ENCODE results near the gene OGA. TPM values are rescaled to one million over a fixed set of nuclear protein-coding genes. Genes with fewer than 3 reads are reported as not detected.

OGA gene
- total and polyA plus RNA-seq, 2 of the 8 experiments (the other 6 are each of a cell fraction or from before 2014, with no cell fraction given), result 31.2 to 107 TPM

DNA sequence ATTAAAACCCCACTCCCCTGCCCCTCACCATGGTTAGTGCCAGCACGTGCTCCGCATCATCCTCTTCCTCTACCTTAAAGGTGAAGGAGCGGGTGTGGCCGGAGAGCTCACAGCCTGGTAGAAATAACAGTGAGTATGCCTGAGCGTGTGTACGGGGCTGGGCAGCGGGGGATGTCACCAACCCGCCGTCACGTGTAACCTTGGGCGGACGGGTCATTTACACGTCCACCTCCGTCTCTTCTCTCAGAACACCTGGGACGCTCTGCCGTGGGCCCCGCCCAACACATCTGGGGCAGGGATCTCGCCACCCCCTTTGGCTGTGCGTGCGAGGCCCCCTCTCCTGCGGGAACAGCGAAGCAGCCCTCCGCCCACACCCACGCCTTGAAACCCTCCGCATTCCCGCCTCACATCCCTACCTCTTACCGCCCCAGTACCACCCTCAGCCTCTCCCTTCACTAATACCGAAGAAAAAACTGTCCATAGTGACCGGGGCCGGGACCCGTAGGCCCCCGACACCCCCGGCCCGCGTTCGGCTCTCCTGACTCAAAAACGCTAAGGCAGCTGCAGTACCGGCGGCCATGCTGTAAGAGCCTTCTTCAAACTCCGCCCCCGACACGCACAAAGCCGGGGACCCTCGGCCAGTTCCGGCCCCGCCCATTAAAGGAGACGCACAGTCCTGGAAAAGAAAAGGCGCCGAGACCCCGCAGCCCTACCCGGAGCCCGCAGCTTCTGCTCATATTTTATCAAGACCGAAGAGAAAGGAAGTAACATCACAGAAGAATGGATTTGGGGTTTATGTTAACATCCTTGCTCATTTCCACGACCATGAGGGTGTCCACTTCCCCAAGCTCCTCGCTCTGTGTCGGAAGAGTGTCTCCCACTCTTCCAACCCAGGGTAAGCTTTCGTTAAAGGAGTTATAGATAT lies 35.2 kb downstream of the OGA start, which contains the start of gene NPM3 (continued):
- TF ChIP-seq HDAC2 (IDR thresholded peaks at IDR 0.05; ENCODE audit: borderline replicate concordance in 1 of 2, low read depth in 2 of 2, low read length in 2 of 2) (peak in 1 of 2 experiments; percentile 92; a peak in 2 of 4 replicates), EP300 (IDR thresholded peaks at IDR 0.05; ENCODE audit: borderline replicate concordance in 1 of 2, low read depth in 2 of 2, low read length in 2 of 2) (no peak), BCL11A (IDR thresholded peaks at IDR 0.05; ENCODE audit: low read depth in 2 of 2, low read length in 2 of 2) (no peak), YY1 (IDR thresholded peaks at IDR 0.05; ENCODE audit: low read depth, low read length) (peak; percentile 97), CHD2 (IDR thresholded peaks at IDR 0.05; ENCODE audit: low read length) (no peak), MAFK (IDR thresholded peaks at IDR 0.05; ENCODE audit: low read depth, low read length) (no peak), RNF2 (IDR thresholded peaks at IDR 0.05; ENCODE audit: borderline replicate concordance, low read depth, low read length, missing control alignments, poor library complexity, severe bottlenecking) (no peak), BACH1 (IDR thresholded peaks at IDR 0.05; ENCODE audit: low read length) (no peak), TBP (IDR thresholded peaks at IDR 0.05; ENCODE audit: low read depth, low read length) (peak; percentile 65), ZNF274 (IDR thresholded peaks at IDR 0.05; ENCODE audit: borderline replicate concordance, extremely low read depth, low read length) (no peak), RXRA (IDR thresholded peaks at IDR 0.05; ENCODE audit: insufficient read depth, low read depth, low read length) (no peak), CHD1 (IDR thresholded peaks at IDR 0.05; ENCODE audit: low read depth, low read length) (no peak), SIX5 (IDR thresholded peaks at IDR 0.05; ENCODE audit: low read depth, low read length) (no peak), KDM5A (IDR thresholded peaks at IDR 0.05; ENCODE audit: low read length) (peak; percentile 98), TAF1 (IDR thresholded peaks at IDR 0.05; ENCODE audit: low read depth, low read length) (peak; percentile 83), SP2 (IDR thresholded peaks at IDR 0.05; ENCODE audit: low read length) (no peak), NANOG (IDR thresholded peaks at IDR 0.05; ENCODE audit: insufficient read depth, low read depth, low read length, poor library complexity, severe bottlenecking) (no peak), CTBP2 (IDR thresholded peaks at IDR 0.05; ENCODE audit: borderline replicate concordance, insufficient read depth, insufficient read length, low read length) (no peak), EZH2 (IDR thresholded peaks at IDR 0.05; ENCODE audit: low read depth, low read length, severe bottlenecking) (no peak), CBX8 (IDR thresholded peaks at IDR 0.05; ENCODE audit: borderline replicate concordance, low read depth, low read length) (no peak), RBBP5 (IDR thresholded peaks at IDR 0.05; ENCODE audit: borderline replicate concordance, low read depth, low read length) (no peak)

Data from H1 (cell line).